Measurements from ENCODE around the gene CR1. TPM values are rescaled to one million over a fixed set of nuclear protein-coding genes. Genes with fewer than 3 reads are reported as not detected.

Gene CR1
- polyA plus RNA-seq, 2 donors, result 0.06 to 0.12 TPM

DNA sequence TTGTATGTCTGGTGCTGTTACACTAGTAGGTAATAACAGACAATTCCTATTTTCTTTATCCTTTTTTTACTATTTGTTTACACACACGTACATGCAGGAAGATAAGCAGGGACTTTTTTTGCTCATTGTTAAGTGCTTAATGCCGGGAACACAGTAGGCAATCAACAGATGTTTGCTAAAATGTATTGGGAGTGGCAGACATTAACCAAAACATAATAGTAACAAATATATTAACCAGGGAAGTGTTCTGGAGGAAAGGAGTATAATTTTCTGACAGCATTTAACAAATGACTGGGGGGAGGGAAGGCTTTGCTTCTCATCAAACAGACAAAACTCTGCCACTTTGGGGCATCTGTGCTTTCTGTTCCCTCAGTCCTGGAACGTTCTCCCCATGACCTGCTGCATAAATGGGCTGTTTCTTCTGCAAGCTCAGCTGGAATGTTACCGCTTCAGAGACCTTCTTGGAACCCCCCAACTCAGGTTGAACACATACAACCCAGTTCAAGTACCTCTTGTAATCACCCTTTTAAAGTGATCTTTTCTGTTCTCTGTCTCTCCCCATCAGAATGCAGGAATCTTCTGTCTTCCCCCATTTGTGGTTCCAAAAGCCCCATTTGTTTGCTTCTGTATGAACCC, 151.1 kb downstream of the CR1 start:
- no peaks in the 10 kb centered on the region for H3K27me3 ChIP-seq (ENCODE audit: control insufficient read depth in 1 of 2, insufficient read depth in 2 of 2, low read length in 2 of 2)
- H3K4me1 ChIP-seq (ENCODE audit: control insufficient read depth in 2 of 2, insufficient read depth in 2 of 2, low read length in 1 of 2), result peaks cover 7 to 9% of the 10 kb centered on the region in 2 donors
- H3K9me3 ChIP-seq (ENCODE audit: control insufficient read depth in 2 of 2, insufficient read depth in 1 of 2, low read depth in 1 of 2, low read length in 1 of 2), result no peaks in the 10 kb centered on the region
- WGBS, 2 donors, result 65% methylated on average over 4 of the region's 4 CpGs
- no peak overlapping the region for H3K4me3 ChIP-seq (ENCODE audit: low read depth in 1 of 2, low read length in 2 of 2)
- H3K36me3 ChIP-seq (ENCODE audit: control insufficient read depth in 2 of 2, insufficient read depth in 2 of 2, low read length in 1 of 2), result no peaks in the 10 kb centered on the region
- H3K27ac ChIP-seq (ENCODE audit: low read depth in 2 of 2, low read length in 1 of 2), result no peak overlapping the region

DNA sequence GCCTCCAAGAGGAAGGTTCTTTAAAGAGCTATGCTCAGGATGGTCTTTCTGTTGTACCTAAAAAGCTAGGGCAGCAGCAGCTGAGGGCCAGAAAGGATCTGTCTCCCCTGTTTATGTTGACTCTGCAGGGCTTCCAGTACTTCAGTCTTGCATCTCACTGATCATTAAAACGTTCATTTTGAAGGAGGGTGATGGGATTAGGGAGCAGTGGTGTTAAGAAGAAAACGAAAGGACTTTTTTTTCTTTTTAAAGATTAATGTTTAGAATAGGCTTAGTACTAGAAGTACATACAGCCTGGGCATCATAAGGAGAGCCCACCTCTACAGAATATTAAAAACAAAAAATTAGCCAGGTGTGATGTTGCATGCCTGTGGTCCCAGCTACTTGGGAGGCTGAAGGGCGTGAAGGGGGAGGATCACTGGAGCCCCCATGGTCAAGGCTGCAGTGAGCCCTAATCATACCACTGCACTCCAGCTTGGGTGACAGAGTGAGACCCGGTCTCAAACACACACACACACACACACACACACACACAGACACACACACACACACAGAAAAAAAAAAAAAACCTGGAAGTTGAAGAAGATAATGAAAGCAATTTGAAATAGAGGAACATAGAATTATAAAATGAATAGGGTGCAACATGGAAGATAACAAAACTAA, 151.8 kb downstream of the CR1 start:
- Histone ChIP-seq H3K36me3 (ENCODE audit: control insufficient read depth in 2 of 2, insufficient read depth in 2 of 2, low read length in 1 of 2) (no peaks in the 10 kb centered on the region), H3K4me1 (ENCODE audit: control insufficient read depth in 2 of 2, insufficient read depth in 2 of 2, low read length in 1 of 2) (peaks cover 7 to 9% of the 10 kb centered on the region in 2 donors), H3K4me3 (ENCODE audit: low read depth in 1 of 2, low read length in 2 of 2) (no peak overlapping the region), H3K27ac (ENCODE audit: low read depth in 2 of 2, low read length in 1 of 2) (no peak overlapping the region), H3K27me3 (ENCODE audit: control insufficient read depth in 1 of 2, insufficient read depth in 2 of 2, low read length in 2 of 2) (no peaks in the 10 kb centered on the region), H3K9me3 (ENCODE audit: control insufficient read depth in 2 of 2, insufficient read depth in 1 of 2, low read depth in 1 of 2, low read length in 1 of 2) (no peaks in the 10 kb centered on the region)
- 49 to 53% methylated on average over 4 of the region's 4 CpGs for WGBS, 2 donors

DNA sequence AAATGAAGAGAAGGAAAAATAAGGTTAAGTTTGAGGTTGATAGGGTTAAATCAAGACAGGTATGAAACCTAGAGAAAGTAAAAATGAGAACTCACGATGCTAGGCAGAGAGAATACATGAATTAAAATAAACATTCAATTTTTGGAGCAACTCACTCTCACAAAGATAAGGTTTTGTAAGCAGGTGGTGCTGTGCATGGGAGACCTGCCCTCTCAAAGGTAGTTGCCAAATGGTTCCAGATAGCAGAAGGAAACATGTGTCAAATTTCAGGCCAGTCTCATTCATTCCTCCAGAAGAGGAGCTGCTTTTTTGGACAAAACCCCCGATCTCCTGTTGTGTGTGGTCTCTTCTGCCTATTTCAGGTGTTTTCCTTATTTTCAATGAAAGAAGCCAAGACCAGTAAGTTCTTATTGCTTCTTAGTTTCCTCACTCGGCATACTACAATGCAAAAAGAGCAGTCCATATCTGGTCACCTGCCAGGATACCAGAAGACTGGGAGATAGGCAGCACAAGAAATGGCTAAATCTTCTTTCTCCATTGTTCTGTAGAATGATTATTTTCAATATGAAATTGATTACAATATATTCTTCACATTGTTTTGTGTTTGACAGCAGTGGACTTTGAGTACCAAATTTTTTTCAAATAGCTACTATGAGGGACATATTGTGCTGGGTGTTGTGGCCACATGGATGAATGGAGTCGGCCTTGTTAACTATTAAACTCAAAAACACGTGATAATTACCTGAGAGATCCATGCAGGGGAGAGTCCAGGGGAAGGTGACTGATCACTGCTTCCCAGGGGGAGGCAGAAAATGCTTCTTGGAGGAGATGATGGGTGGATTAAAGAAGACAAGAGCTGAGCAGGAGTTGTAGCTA, 152.6 kb downstream of the CR1 start:
- Histone ChIP-seq H3K27me3 (ENCODE audit: control insufficient read depth in 1 of 2, insufficient read depth in 2 of 2, low read length in 2 of 2) (no peaks in the 10 kb centered on the region), H3K9me3 (ENCODE audit: control insufficient read depth in 2 of 2, insufficient read depth in 1 of 2, low read depth in 1 of 2, low read length in 1 of 2) (no peaks in the 10 kb centered on the region), H3K36me3 (ENCODE audit: control insufficient read depth in 2 of 2, insufficient read depth in 2 of 2, low read length in 1 of 2) (no peaks in the 10 kb centered on the region), H3K4me1 (ENCODE audit: control insufficient read depth in 2 of 2, insufficient read depth in 2 of 2, low read length in 1 of 2) (peaks cover 7 to 9% of the 10 kb centered on the region in 2 donors), H3K27ac (ENCODE audit: low read depth in 2 of 2, low read length in 1 of 2) (no peak overlapping the region), H3K4me3 (ENCODE audit: low read depth in 1 of 2, low read length in 2 of 2) (no peak overlapping the region)
- WGBS, 2 donors, result 53 to 66% methylated on average over 5 of the region's 5 CpGs

DNA sequence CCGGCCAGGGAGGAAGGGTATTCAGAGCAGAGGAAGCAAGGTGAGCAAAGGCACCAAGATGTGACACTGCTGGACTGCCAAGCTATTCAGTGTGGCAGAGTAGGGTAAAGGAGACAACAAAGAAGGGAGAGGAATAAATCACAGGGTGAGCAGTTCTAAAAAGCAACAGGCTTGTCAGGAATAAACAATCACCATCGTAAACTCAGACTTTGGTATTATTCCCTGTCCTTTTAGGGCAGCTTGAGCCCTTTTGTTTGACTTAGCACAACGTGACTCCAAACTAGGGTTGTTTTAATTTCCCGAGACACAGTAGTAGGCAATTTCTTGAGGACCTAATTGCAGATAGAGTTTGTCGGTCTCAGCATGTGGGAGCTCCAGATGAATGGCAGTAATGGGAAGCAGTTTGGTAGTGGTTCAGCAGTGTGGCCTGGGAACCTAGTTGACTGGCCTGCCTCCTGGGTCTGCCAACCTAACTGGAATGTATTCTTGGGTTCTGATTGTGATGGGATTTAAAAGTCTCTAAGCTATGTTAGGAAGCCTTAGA, 153.3 kb downstream of the CR1 start:
- H3K4me1 ChIP-seq (ENCODE audit: control insufficient read depth in 2 of 2, insufficient read depth in 2 of 2, low read length in 1 of 2), result peaks cover 7 to 9% of the 10 kb centered on the region in 2 donors
- no peak overlapping the region for H3K27ac ChIP-seq (ENCODE audit: low read depth in 2 of 2, low read length in 1 of 2)
- WGBS, 2 donors, result 63 to 66% methylated on average over 5 of the region's 5 CpGs
- H3K9me3 ChIP-seq (ENCODE audit: control insufficient read depth in 2 of 2, insufficient read depth in 1 of 2, low read depth in 1 of 2, low read length in 1 of 2), result no peaks in the 10 kb centered on the region
- no peaks in the 10 kb centered on the region for H3K27me3 ChIP-seq (ENCODE audit: control insufficient read depth in 1 of 2, insufficient read depth in 2 of 2, low read length in 2 of 2)
- H3K4me3 ChIP-seq (ENCODE audit: low read depth in 1 of 2, low read length in 2 of 2), result no peak overlapping the region
- H3K36me3 ChIP-seq (ENCODE audit: control insufficient read depth in 2 of 2, insufficient read depth in 2 of 2, low read length in 1 of 2), result no peaks in the 10 kb centered on the region

DNA sequence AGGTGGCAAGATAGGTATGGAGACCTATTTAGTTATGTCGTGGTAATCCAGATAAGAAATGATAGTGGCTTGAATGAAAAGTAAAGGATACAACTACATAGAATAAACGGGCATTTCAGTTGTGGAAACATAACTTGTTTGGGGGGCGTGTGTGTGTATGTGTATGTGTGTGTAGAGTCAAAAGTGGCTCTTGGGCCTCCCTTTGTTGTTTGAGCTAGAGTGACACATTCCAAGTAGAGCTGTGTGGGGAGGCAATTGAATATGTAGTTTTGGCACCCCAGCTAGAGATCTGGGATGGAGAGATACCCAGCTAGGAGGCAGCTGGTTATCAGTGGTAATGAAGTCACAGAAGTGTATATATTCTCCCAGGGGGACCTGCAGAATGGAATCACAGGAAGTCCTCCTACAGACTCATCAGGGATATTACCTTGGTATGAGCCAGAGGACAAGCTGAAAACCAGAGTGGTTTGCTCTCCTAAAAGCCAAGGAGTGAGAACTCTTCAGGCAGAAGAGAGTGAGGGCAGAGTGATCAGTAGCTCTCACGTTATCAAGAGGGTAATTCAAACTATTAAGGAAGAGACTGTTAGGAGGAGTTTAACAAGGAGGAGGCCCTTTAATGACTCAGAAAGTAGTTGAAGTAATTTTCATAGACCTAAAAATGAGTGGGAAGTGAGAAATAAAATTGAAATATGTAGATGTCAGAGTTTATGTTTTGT, 154.1 kb downstream of the CR1 start:
- H3K4me3 ChIP-seq (ENCODE audit: low read depth in 1 of 2, low read length in 2 of 2), result no peak overlapping the region
- no peak overlapping the region for H3K27ac ChIP-seq (ENCODE audit: low read depth in 2 of 2, low read length in 1 of 2)
- H3K9me3 ChIP-seq (ENCODE audit: control insufficient read depth in 2 of 2, insufficient read depth in 1 of 2, low read depth in 1 of 2, low read length in 1 of 2), result no peaks in the 10 kb centered on the region
- H3K27me3 ChIP-seq (ENCODE audit: control insufficient read depth in 1 of 2, insufficient read depth in 2 of 2, low read length in 2 of 2), result no peaks in the 10 kb centered on the region
- peaks cover 7 to 8% of the 10 kb centered on the region in 2 donors for H3K4me1 ChIP-seq (ENCODE audit: control insufficient read depth in 2 of 2, insufficient read depth in 2 of 2, low read length in 1 of 2)
- H3K36me3 ChIP-seq (ENCODE audit: control insufficient read depth in 2 of 2, insufficient read depth in 2 of 2, low read length in 1 of 2), result no peaks in the 10 kb centered on the region
- WGBS, 2 donors, result 66 to 76% methylated on average over 4 of the region's 4 CpGs

DNA sequence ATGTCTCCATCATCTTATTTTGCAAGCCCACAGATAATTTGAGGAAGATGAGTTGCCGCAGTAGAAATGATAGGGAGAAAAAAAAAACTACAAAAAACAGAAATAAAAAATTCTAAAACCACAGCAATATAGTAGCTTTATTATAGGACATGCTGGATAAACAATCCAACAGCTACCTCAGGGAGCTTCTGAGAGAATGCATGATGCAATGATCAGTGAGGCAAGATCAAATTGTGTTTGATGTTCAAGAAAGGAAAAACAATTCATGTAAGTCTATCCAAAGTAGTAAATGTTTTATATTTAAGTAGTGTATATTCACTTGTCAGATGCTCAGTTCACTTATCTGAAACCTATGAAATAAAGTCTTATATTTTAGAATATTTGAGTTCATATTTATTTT, 155.6 kb downstream of the CR1 start:
- H3K4me3 ChIP-seq (ENCODE audit: low read depth in 1 of 2, low read length in 2 of 2), result no peak overlapping the region
- 93% methylated on average over 1 of the region's 1 CpG for WGBS, 2 donors

DNA sequence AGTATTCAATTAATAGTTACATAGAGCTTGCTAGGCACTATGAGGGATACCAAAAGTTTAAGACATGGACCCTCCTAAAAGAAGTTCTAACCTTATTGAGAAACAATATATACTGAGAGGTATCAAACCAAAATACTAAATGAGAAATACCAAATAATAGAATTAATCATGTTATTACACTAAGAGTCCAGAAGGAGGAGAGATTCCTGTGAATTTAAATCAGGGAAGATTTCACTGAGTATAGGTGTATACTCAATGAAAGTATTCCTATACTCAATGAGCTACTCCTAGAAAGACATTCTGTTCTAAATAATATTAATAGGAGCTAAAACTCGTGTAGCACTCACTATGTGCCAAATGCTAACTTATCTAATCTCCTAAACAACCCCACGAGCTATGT, 158.4 kb downstream of the CR1 start:
- no peaks in the 10 kb centered on the region for H3K27me3 ChIP-seq (ENCODE audit: control insufficient read depth in 1 of 2, insufficient read depth in 2 of 2, low read length in 2 of 2)
- H3K36me3 ChIP-seq (ENCODE audit: control insufficient read depth in 2 of 2, insufficient read depth in 2 of 2, low read length in 1 of 2), result no peaks in the 10 kb centered on the region
- WGBS, 2 donors, result 45 to 50% methylated on average over 2 of the region's 2 CpGs
- no peak overlapping the region for H3K27ac ChIP-seq (ENCODE audit: low read depth in 2 of 2, low read length in 1 of 2)
- no peaks in the 10 kb centered on the region for H3K9me3 ChIP-seq (ENCODE audit: control insufficient read depth in 2 of 2, insufficient read depth in 1 of 2, low read depth in 1 of 2, low read length in 1 of 2)
- no peak overlapping the region for H3K4me3 ChIP-seq (ENCODE audit: low read depth in 1 of 2, low read length in 2 of 2)
- H3K4me1 ChIP-seq (ENCODE audit: control insufficient read depth in 2 of 2, insufficient read depth in 2 of 2, low read length in 1 of 2), result no peaks in the 10 kb centered on the region

More for the DNA sequence above, 155.6 kb downstream of the CR1 start:
- Histone ChIP-seq H3K9me3 (ENCODE audit: control insufficient read depth in 2 of 2, insufficient read depth in 1 of 2, low read depth in 1 of 2, low read length in 1 of 2) (no peaks in the 10 kb centered on the region), H3K27me3 (ENCODE audit: control insufficient read depth in 1 of 2, insufficient read depth in 2 of 2, low read length in 2 of 2) (no peaks in the 10 kb centered on the region), H3K36me3 (ENCODE audit: control insufficient read depth in 2 of 2, insufficient read depth in 2 of 2, low read length in 1 of 2) (no peaks in the 10 kb centered on the region), H3K27ac (ENCODE audit: low read depth in 2 of 2, low read length in 1 of 2) (no peak overlapping the region), H3K4me1 (ENCODE audit: control insufficient read depth in 2 of 2, insufficient read depth in 2 of 2, low read length in 1 of 2) (no peaks in the 10 kb centered on the region)

DNA sequence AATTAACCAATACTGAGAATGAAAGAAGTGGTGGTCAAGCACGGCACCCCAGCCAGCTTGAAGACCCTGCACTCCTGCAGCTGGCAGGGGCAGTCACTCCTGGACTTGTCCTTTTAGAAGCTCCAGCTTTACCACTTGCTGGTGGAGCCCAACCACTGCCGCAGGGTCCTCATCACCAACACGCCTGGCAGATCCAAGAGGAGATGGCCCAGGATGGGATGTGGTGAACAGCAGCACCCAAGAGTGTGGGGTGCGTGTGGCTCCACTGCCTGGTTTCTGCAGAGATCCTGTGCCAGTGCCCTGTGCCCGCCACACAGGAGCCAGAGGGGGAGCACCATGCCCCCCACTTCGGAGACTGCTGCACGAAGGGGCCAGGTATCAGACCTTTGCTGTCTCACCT, 162.5 kb downstream of the CR1 start:
- H3K36me3 ChIP-seq (ENCODE audit: control insufficient read depth in 2 of 2, insufficient read depth in 2 of 2, low read length in 1 of 2), result no peaks in the 10 kb centered on the region
- H3K4me1 ChIP-seq (ENCODE audit: control insufficient read depth in 2 of 2, insufficient read depth in 2 of 2, low read length in 1 of 2), result no peaks in the 10 kb centered on the region
- 80 to 81% methylated on average over 7 of the region's 7 CpGs for WGBS, 2 donors
- no peaks in the 10 kb centered on the region for H3K27me3 ChIP-seq (ENCODE audit: control insufficient read depth in 1 of 2, insufficient read depth in 2 of 2, low read length in 2 of 2)
- H3K9me3 ChIP-seq (ENCODE audit: control insufficient read depth in 2 of 2, insufficient read depth in 1 of 2, low read depth in 1 of 2, low read length in 1 of 2), result no peaks in the 10 kb centered on the region
- no peak overlapping the region for H3K4me3 ChIP-seq (ENCODE audit: low read depth in 1 of 2, low read length in 2 of 2)
- H3K27ac ChIP-seq (ENCODE audit: low read depth in 2 of 2, low read length in 1 of 2), result no peak overlapping the region

DNA sequence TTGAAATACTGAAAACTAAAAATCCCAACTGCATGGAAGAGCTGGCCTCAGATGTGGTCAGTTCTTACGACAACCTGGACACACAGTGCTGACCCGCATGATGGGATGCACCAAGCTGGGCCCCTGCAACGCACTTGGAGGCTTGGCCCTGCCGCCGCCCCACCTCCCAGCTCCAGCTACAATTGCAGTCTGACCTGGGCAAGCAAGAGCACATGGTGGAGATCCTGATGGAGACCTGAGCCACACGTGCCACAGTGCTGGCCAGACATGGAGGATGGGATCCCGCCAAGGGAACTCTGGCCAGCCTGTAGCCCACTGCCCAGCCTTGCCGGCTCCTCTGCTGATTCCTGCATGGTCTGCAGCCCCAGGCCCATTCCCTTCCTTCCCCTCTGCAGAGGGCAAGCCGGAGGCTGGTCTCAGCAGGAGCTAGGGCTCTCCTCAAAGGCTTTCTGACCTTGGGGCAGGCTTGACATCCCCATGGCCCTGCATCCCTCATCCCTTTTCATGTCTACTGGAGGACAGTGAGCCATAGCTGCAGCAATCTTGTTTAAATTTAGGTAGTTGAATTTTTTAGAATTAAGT, 163.0 kb downstream of the CR1 start:
- Histone ChIP-seq H3K27me3 (ENCODE audit: control insufficient read depth in 1 of 2, insufficient read depth in 2 of 2, low read length in 2 of 2) (no peaks in the 10 kb centered on the region), H3K36me3 (ENCODE audit: control insufficient read depth in 2 of 2, insufficient read depth in 2 of 2, low read length in 1 of 2) (no peaks in the 10 kb centered on the region), H3K4me3 (ENCODE audit: low read depth in 1 of 2, low read length in 2 of 2) (no peak overlapping the region), H3K4me1 (ENCODE audit: control insufficient read depth in 2 of 2, insufficient read depth in 2 of 2, low read length in 1 of 2) (no peaks in the 10 kb centered on the region), H3K27ac (ENCODE audit: low read depth in 2 of 2, low read length in 1 of 2) (no peak overlapping the region), H3K9me3 (ENCODE audit: control insufficient read depth in 2 of 2, insufficient read depth in 1 of 2, low read depth in 1 of 2, low read length in 1 of 2) (no peaks in the 10 kb centered on the region)
- 83 to 84% methylated on average over 9 of the region's 9 CpGs for WGBS, 2 donors

Data from esophagus (tissue), 2 donors.